ENCODE results near the gene SLAMF6.

The SLAMF6 gene

GRCh38 chr1:160436966-160437365 is 86.1 kb downstream of the SLAMF6 start:
- Histone ChIP-seq H3K9ac (ENCODE audit: low read depth, low read length) (no peak overlapping the region), H3K27me3 (ENCODE audit: insufficient read depth, low read length) (no peaks in the 10 kb centered on the region), H3K36me3 (ENCODE audit: insufficient read depth, low read depth, low read length) (no peaks in the 10 kb centered on the region)

More at GRCh38 chr1:160436966-160437365, 86.1 kb downstream of the SLAMF6 start:
- Histone ChIP-seq H3K9me3 (ENCODE audit: insufficient read depth, low read depth, low read length) (no peaks in the 10 kb centered on the region), H3K4me1 (ENCODE audit: insufficient read depth, low read length) (no peaks in the 10 kb centered on the region), H3K4me3 (ENCODE audit: low read length) (no peak overlapping the region), H3K27ac (ENCODE audit: low read length) (no peak overlapping the region)
